Smooth muscle cell (in vitro differentiated cells): ENCODE measurements around the gene KRT20. TPM values are rescaled to one million over a fixed set of nuclear protein-coding genes. Genes with fewer than 3 reads are reported as not detected.

Experiments used
- DNase-seq: peaks from one replicate; lab custom pipeline; 2025; ENCODE audit not compliant: unreplicated experiment; lab: John Stamatoyannopoulos, UW
- H2AFZ ChIP-seq: fragments of 200-600 bp; sonication (generic); 2 replicates; pipeline ENCODE4 v1.6.0; 2016; ENCODE audit warnings: antibody characterized with exemption, low read depth, mild to moderate bottlenecking
- H3F3A ChIP-seq: fragments of 200-600 bp; sonication (generic); 2 replicates; pipeline ENCODE4 v1.6.0; 2017; ENCODE audit warnings: antibody characterized with exemption, low read depth
- H3K27ac ChIP-seq: fragments of 200-600 bp; sonication (generic); 2 replicates; pipeline ENCODE4 v1.5.1; 2016; ENCODE audit warnings: low read depth, mild to moderate bottlenecking
- H3K27me3 ChIP-seq: fragments of 200-600 bp; sonication (generic); 2 replicates; pipeline ENCODE4 v1.6.1; 2016; ENCODE audit warnings: low read depth, mild to moderate bottlenecking
- H3K36me3 ChIP-seq: fragments of 200-600 bp; sonication (generic); 2 replicates; pipeline ENCODE4 v1.5.1; 2016; ENCODE audit warnings: low read depth
- H3K4me1 ChIP-seq: fragments of 200-600 bp; sonication (generic); 2 replicates; pipeline ENCODE4 v1.5.1; 2016; ENCODE audit warnings: low read depth
- H3K4me2 ChIP-seq: fragments of 200-600 bp; sonication (generic); 2 replicates; pipeline ENCODE4 v1.6.0; 2016; ENCODE audit warnings: mild to moderate bottlenecking
- H3K4me3 ChIP-seq: fragments of 200-600 bp; sonication (generic); 2 replicates; pipeline ENCODE4 v1.5.1; 2016; ENCODE audit warnings: mild to moderate bottlenecking
- H3K79me2 ChIP-seq: fragments of 200-600 bp; sonication (generic); 2 replicates; pipeline ENCODE4 v1.6.0; 2016; ENCODE audit warnings: low read depth, mild to moderate bottlenecking
- H3K9ac ChIP-seq: fragments of 200-600 bp; sonication (generic); 2 replicates; pipeline ENCODE4 v1.6.0; 2016; ENCODE audit warnings: low read depth
- H3K9me3 ChIP-seq: fragments of 200-600 bp; sonication (generic); replicated peaks from 2 replicates; pipeline ENCODE4 v1.5.1; 2016; ENCODE audit warnings: low read depth
- H4K20me1 ChIP-seq: fragments of 200-600 bp; sonication (generic); 2 replicates; pipeline ENCODE4 v1.6.0; 2016; ENCODE audit warnings: low read depth
- CTCF ChIP-seq: fragments of 200-600 bp; sonication (generic); IDR thresholded peaks from 2 replicates; pipeline ENCODE4 v1.5.1; 2017; ENCODE audit warnings: borderline replicate concordance, mild to moderate bottlenecking, antibody characterized with exemption; ENCODE audit not compliant: insufficient read depth, poor library complexity, severe bottlenecking
- WGBS: methylation state at CpG from one replicate; pipeline ENCODE4 v1.1.7; 2016; ENCODE audit warnings: low lambda C conversion rate; 5-methylcytosine and 5-hydroxymethylcytosine counted together
- polyA plus RNA-seq: library from polyadenylated mRNA; unstranded; fragments of >200 nt; fragmentation: Nextera tagmentation; extraction: Ambion mirVana; gene quantifications from 2 replicates; pipeline ENCODE4 v1.2.1, GENCODE V29; 2016
- total RNA-seq: library from RNA; depleted of rRNA; stranded (reverse); fragments of >200 nt; gene quantifications from 2 replicates; pipeline ENCODE4 v1.2.3, GENCODE V29; 2014

Gene KRT20
- total and polyA plus RNA-seq, 2 experiments from 2014 or later = not detected

DNA sequence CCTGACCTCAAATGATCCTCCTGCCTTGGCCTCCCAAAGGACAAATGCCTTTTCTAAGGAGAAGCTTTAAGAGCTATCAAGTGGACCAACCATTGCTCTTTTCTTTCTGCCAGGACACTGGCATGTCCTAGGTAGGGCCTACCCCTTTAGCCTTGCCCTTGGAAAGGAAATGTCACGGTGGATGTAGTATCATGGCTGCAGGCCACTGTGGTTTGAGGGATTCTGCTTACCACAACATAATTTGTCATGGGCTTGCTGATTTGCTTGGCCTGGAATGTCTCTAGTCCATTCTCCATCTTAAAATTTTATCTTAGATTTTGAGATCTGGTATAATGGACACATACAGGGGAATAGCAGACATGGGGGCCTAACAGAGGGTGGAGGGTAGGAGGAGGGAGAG, 6.0 kb downstream of the KRT20 start:
- H3K36me3 ChIP-seq = no peaks in the 10 kb centered on the region
- no peak for TF ChIP-seq CTCF
- no peak overlapping the region for H3K4me3 ChIP-seq
- DNase-seq = no peak
- no peak overlapping the region for H3K27ac ChIP-seq
- no peaks in the 10 kb centered on the region for H3K4me1 ChIP-seq
- no peaks in the 10 kb centered on the region for H3K27me3 ChIP-seq
- H2AFZ ChIP-seq = no peak overlapping the region
- WGBS = 50% methylated on average over 1 of the region's 1 CpG
- no peaks in the 10 kb centered on the region for H4K20me1 ChIP-seq
- no peaks in the 10 kb centered on the region for H3K9me3 ChIP-seq
- H3F3A ChIP-seq = no peaks in the 10 kb centered on the region
- H3K9ac ChIP-seq = no peak overlapping the region
- H3K4me2 ChIP-seq = no peak overlapping the region
- H3K79me2 ChIP-seq = no peaks in the 10 kb centered on the region

DNA sequence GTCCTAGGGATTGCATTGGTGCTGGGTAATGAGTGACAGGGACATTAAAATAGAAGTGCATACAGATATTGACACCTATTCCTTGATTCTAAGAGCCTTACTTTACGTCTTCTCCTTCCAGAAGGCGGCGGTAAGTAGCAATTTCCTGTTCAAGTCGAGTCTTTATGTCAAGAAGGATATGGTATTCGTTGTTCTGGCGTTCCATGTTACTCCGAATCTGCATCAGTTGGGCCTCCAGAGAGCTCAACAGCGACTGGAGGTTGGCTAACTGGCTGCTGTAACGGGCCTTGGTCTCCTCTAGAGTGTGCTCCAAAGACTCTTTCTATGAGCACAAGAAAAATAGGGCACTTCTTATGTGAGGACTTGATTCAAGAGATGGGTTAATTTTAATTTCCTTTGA, 7.0 kb downstream of the KRT20 start:
- WGBS = 93% methylated on average over 9 of the region's 9 CpGs
- no peaks in the 10 kb centered on the region for H4K20me1 ChIP-seq
- H3K79me2 ChIP-seq = no peaks in the 10 kb centered on the region
- H3K4me3 ChIP-seq = no peak overlapping the region
- H3F3A ChIP-seq = no peaks in the 10 kb centered on the region
- no peak overlapping the region for H2AFZ ChIP-seq
- DNase-seq = no peak
- no peaks in the 10 kb centered on the region for H3K9me3 ChIP-seq
- H3K36me3 ChIP-seq = no peaks in the 10 kb centered on the region
- no peaks in the 10 kb centered on the region for H3K4me1 ChIP-seq
- H3K4me2 ChIP-seq = no peak overlapping the region
- no peak overlapping the region for H3K27ac ChIP-seq
- TF ChIP-seq CTCF = no peak
- H3K9ac ChIP-seq = no peak overlapping the region
- H3K27me3 ChIP-seq = no peaks in the 10 kb centered on the region

DNA sequence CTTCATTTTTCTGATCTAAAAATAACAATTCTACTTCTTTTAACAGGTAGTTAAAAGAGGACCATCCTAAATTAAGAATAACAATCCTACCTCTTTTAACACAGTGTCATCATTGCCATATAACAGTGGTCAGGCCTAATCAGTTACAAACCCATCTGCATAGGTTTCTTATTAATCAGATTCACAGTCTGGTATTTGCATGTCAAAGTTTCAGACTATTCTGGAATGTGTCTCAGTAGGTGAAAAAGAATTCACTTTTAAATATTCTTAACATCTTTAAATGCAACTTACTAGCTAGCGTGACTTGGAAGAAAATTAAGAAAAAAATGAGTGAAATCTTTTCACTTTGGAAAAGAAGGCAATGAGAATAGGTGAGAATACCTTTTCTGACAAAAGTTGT, 11.2 kb downstream of the KRT20 start:
- no peak overlapping the region for H2AFZ ChIP-seq
- 74% methylated on average over 1 of the region's 1 CpG for WGBS
- no peaks in the 10 kb centered on the region for H3K9me3 ChIP-seq
- no peak for DNase-seq
- TF ChIP-seq CTCF = no peak
- H3K9ac ChIP-seq = no peak overlapping the region
- no peaks in the 10 kb centered on the region for H3K4me1 ChIP-seq
- no peaks in the 10 kb centered on the region for H3K79me2 ChIP-seq
- H3F3A ChIP-seq = no peaks in the 10 kb centered on the region
- no peak overlapping the region for H3K4me3 ChIP-seq
- H4K20me1 ChIP-seq = no peaks in the 10 kb centered on the region
- H3K36me3 ChIP-seq = no peaks in the 10 kb centered on the region
- no peak overlapping the region for H3K27ac ChIP-seq
- H3K4me2 ChIP-seq = no peak overlapping the region
- H3K27me3 ChIP-seq = peaks cover 2% of the 10 kb centered on the region

GRCh38 chr17:40873255-40873654, 11.8 kb downstream of the KRT20 start:
- no peaks in the 10 kb centered on the region for H3F3A ChIP-seq
- H3K9ac ChIP-seq = no peak overlapping the region
- H3K36me3 ChIP-seq = no peaks in the 10 kb centered on the region
- H3K27me3 ChIP-seq = peaks cover 2% of the 10 kb centered on the region
- H3K9me3 ChIP-seq = no peaks in the 10 kb centered on the region
- H3K4me1 ChIP-seq = no peaks in the 10 kb centered on the region
- H2AFZ ChIP-seq = no peak overlapping the region
- no peak overlapping the region for H3K4me2 ChIP-seq
- no peaks in the 10 kb centered on the region for H3K79me2 ChIP-seq
- TF ChIP-seq CTCF = no peak
- no peak overlapping the region for H3K27ac ChIP-seq
- H3K4me3 ChIP-seq = no peak overlapping the region
- H4K20me1 ChIP-seq = no peaks in the 10 kb centered on the region
- DNase-seq = no peak
